ENCODE measurements around the gene PKD2L2. TPM values are rescaled to one million over a fixed set of nuclear protein-coding genes. Genes with fewer than 3 reads are reported as not detected.
"Not testable (repeated sequence)": the region's sequence is repeated elsewhere in the genome, so short reads cannot be mapped to it uniquely, and the experiment has no call there.

Gene PKD2L2
- total RNA-seq (2014; rRNA removed; shearing (Covaris generic)), result not detected in 2 replicates

DNA sequence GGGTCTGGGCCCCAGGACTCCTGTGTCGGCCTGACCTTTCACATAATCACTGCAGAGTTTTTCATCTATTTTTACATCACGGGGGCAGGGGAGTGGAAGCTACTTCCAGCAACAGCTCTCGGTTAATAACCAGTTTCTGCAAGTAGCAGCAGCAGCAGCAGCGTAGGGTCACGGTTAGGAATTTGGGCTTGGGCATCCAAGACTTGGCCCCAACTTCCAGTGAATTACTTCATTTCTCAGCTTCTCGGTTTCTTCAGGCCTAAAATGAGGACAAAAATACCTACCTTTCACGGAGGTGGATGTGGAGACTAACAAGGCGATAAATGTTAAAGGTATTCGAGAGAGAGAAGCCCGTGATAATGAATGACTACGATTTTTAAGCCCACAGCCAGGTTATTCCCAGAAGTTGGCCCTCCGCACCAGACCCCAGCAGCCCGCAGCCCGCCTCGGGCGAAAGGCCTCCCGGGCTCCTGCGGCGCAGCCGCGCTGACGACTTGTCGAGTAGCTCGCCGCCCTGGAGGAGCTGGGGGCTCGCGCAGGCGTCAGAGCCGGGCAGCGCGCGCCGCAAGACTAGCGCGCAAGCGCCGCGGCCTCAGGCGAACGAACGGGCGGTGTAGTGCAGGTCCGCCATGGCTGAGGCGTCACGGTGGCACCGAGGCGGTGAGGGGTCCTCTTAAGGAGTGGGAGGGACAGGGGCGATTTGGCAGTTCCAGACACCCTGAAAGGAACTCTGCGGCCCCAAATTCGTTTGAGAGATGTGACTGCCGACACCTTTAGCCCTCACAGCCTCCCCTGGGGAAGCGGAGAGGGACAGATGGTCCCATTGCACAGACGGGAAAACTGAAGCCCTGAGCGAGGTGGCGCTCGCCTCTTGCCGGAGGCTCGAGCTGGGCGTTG is at the start of gene PKD2L2:
Gene PKD2L2 (plus strand): TSS at position 595 of the 897 bp plus-strand sequence. CDS start 35 bp downstream, at position 630.
- DNase-seq (ENCODE audit: low read depth), result no peak

DNA sequence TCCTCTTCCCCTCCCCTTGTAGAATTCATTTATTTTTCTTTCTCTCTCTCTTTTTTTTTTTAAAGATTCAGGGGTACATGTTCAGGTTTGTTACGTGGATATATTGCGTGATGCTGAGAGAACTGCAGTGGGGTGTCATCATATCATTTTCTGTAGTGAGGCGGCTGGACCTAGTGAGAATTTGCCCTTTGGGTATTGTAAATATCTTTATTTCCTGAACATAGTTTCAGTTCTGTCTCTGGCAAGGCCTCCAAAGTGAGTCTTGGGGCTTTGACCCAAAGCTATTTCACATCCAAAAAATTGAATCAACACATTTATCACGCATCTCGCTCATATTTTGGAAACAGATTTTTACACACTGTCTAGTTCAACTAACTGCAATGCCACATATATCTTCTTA is 47.0 kb upstream of the PKD2L2 start:
- no peak for DNase-seq (ENCODE audit: low read depth)

DNA sequence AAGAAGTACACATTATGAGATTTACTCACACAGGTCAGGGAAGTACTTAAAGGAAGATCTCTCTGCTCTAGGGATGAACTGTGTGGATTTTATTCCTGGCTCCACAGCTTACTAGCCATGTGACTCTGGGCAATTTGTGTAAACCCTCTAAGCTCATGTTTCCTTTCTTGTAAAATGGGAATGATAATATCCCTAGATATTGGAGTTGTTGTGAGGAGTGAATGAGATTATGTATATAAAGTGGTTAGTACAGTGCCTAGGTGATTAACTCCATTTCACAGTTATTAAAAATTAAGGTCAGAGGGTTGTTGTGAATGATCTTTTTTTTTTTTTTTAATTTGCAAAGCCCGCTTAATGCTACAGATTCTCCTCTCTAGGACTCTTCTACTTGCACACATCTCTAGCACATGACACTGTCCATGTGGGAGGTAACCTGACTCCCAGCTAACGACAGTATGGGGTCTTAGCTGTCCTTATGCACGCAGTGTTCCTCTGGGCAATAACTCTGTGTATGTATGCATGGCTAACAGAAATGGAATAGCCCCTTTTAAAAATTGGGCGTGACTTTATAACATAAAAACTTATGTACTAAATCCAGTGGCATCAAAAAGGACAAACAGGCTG is 45.5 kb upstream of the PKD2L2 start:
- no peak for DNase-seq (ENCODE audit: low read depth)

DNA sequence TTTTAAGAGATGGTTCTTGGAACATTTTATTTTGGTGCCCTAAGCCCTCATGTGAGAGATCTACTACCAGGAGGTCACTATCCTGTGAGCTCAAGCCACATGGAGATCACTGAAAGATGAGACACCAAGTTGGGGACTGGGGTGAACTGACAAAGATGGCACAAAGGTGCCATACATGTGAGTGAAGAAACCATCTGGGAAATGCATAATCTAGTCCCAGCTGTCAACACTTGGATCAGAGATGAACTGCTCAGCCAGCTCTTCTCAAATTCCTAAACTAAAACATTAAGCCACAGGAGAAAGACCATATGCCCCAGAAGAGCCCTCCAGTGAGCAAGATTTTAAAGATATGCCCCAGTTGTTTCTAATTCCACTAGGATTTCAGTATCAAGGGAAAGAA is 43.8 kb upstream of the PKD2L2 start:
- no peak for DNase-seq (ENCODE audit: low read depth)

DNA sequence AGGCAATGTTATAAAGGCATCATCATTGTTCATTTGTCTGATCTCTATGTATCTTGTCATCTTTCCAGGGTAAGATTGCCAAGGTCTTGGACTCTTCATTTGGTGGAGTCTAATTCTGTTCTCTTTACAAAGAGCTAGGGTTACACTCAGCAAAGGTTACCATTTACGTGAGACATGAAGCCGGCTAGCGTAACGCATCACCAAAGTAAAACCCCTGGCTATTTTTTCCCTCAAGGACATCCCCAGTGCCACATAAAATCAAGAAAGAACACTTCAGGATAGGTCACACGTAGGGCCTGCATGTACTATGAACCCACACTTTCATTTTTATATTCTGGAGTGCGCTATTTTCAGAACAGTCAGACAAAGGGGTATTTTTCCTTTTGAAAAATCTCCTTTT is 41.6 kb upstream of the PKD2L2 start:
- DNase-seq (ENCODE audit: low read depth), result no peak

DNA sequence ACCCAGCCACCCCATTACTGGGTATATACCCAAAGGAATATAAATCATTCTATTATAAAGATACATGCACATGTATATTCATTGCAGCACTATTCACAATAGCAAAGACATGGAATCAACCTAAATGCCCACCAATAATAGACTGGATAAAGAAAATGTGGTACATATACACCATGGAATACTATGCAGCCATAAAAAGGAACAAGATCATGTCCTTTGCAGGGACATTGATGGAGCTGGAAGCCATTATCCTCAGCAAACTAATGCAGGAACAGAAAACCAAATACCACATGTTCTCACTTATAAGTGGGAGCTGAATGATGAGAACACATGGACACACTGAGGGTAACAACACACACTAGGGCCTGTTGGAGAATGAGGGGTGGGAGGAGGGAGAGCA is 36.1 kb upstream of the PKD2L2 start:
- DNase-seq (ENCODE audit: low read depth), result not testable (repeated sequence)

DNA sequence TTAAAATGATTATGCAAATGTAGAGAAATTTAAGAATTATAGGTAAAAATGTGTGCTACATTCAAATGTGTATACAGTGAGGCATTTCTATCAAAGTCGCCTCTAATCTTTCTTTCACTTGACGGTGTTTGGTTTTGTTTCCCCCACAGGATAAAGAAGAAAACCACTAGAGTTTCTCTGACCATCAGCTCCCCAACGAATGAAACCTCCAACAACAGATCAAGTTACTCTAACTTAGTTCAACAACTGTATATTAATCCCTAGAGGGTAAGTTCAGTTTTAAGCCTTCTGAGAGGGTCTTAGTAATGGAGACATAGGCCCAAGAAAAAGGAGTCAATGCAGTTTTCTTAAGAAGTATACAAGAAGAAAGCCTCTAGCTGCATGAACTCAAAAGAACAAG is 33.1 kb upstream of the PKD2L2 start:
- DNase-seq (ENCODE audit: low read depth), result no peak

DNA sequence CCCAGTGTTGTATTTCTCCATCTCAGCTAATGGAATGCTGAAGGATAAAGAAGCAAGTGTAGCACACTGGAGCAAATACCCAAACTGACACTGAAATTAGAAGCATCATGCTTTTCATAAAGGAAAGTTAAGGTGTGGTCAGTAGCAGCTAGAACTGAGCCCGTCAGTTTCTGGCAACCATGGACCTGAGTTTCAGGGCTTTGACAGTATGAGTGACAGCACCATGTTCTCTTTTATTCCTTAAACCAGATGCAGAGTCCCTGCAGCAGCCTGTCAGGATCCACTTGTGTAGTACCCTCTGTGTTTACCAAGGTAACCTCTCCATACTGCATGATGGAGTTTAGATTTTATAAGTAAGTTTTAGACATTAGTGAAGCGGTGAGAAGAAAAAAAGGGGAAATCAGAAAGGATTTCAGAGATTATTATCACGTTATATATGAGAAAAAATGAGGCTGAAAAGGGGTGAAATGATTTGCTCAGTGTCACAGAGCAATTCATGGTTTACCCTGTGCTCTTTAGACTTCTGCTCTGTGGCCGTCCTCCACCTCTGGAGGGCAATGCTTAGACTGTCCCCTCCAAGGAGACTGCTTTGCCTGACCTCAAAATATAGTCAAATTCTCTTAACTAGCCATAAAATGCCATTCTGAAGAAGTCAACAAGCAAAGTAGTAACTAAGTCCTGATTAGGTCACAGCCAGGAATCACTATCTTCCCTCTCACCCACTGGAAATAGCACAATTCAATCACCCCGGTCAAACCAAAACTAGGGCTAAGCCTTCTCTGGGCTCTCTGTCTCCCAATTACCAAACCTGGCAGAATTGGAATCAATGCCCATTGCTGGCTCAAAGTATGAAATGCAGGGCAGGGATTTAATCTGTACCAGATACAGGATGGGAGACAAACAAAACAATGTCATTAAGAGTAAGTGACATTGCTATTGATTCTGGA is 32.1 kb upstream of the PKD2L2 start:
- no peak for DNase-seq (ENCODE audit: low read depth)

DNA sequence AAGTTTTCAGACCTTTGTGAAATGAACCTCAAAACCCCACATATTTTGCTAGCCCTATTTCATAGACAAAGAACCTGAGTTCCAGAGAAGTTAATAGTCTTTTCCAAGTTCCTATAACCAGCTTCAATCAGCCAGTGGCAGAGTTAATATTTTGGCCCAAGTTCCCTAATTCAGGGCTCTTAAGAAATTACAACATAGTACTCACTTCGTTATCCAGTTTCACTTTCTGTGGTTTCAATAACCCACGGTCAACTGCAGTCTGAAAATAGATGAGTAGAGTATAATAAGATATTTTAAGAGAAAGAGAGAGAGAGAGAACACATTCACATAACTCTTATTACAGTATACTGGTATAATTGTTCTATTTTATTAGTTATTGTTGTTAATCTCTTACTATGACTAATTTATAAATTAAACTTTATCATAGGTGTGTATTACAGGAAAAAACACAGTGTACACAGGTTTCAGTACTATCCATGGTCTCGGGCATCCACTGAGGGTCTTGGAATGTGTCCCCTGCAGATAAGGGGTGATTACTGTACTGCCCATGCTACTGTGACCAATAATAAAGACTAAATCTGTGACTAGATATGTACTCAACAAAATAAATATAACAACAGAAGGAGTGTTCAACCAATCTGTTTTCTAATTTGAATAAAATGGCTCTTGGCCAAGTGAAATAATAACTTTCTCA is 30.9 kb upstream of the PKD2L2 start:
- DNase-seq (ENCODE audit: low read depth), result no peak

DNA sequence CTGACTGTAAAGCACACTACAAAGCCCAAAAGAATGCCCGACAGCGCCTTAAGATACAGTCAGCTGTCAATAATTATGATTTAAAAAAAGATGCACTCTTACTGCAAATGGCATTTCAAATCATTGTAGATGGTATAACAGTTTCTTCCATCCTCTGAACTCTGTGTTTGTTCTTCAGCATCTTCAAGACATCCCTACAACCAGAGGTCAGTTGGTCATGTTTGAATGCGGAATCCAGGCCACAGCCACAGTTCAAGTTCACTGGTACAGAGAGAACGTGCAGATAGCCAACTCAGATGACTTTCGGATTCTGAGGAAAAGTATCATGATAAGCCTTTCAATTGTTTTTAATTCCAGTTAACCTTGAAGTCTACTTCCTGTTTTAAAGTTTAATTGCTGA is 30.3 kb upstream of the PKD2L2 start:
- no peak for DNase-seq (ENCODE audit: low read depth)

DNA sequence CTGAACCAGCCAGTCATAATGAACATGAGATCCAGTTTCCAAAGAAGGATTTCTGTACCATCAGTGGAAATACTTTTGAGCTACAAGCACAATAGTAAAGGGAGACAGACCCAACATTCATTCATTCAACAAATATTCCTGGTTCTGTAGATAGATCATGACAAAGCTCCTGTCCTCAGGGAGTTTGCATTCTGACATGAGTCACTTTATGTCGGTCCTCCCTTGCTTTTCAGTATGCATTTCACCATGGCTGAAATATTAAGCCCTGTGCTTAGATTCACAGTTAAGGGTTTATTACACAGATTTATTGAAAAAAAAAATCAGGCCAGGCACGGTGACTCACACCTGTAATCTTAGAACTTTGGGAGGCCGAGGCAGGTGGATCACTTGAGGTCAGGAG is 27.0 kb upstream of the PKD2L2 start:
- DNase-seq (ENCODE audit: low read depth), result no peak

DNA sequence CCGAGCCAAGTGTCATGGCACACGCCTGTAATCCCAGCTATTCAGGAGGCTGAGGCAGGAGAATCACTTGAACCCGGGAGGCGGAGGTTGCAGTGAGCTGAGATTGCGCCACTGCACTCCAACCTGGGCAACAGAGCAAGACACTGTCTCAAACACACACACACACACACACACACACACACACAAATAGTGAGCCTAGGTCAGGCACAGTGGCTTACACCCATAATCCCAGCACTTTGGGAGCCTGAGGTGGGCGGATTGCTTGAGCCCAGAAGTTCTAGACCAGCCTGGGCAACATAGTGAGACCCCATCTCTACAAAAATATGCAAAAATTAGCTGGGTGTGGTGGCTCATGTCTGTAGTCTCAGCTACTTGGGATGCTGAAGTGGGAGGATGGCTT is 25.6 kb upstream of the PKD2L2 start:
- DNase-seq (ENCODE audit: low read depth), result not testable (repeated sequence)

DNA sequence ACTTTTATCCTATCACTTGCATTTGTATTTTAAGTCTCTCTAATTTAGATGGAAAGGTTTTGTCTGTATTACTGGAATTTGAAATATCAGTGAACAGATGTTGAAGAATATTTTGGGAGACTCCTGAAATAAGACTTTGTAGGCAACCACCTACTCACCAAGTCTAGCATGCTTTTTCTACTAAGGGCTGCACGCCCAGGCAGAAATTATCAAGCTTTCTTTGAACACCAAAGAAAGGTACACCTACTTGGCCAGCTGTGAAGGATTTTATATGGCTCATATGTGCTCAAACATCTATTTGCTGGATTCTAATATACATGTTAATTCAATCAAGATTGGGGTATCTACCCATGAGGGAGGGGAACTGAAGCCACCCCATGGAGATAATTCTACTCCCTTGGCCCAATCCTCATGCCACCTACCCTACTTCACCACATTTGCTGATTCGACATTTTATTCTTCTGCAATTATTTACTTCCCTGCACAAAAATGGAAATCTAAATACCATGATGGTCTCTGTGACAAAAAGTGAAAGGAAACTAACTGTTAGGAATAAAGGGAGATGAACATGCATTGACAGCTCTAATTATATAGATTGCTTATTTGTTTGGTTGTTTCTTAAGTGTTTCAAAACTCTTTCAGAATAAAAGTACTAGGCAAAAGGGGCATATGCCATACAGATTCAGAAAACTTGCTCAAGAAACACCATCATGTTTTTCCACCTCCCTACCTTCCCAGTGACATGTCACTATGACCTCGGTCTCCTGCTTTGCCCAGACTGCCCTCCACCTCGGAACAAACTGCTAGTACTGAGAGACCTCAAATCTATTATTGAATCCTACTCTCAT is 22.5 kb upstream of the PKD2L2 start:
- no peak for DNase-seq (ENCODE audit: low read depth)

DNA sequence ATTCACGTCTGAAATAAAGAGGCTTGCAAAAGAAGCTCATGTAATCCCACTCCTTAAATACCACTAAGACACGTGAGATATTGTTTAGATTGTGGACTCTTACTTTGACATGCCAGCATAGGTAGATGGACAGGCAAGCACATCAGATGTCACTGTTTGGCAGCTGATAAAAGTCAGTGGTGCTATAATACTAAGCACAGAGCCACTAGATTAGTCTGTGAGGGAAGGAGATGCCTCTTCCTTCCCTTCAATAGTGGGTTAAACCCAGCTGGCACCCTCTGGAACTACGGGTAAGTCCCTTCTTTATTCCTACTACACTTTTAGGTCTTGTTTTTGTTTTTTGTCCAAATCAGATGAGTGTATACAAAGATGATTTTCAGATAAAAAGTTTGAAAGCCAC is 21.6 kb upstream of the PKD2L2 start, which contains the start of gene MYOT:
Gene MYOT (plus strand): TSS at position 197 of the 400 bp plus-strand sequence. CDS start 2,792 bp downstream, outside the sequence.
- no peak for DNase-seq (ENCODE audit: low read depth)

DNA sequence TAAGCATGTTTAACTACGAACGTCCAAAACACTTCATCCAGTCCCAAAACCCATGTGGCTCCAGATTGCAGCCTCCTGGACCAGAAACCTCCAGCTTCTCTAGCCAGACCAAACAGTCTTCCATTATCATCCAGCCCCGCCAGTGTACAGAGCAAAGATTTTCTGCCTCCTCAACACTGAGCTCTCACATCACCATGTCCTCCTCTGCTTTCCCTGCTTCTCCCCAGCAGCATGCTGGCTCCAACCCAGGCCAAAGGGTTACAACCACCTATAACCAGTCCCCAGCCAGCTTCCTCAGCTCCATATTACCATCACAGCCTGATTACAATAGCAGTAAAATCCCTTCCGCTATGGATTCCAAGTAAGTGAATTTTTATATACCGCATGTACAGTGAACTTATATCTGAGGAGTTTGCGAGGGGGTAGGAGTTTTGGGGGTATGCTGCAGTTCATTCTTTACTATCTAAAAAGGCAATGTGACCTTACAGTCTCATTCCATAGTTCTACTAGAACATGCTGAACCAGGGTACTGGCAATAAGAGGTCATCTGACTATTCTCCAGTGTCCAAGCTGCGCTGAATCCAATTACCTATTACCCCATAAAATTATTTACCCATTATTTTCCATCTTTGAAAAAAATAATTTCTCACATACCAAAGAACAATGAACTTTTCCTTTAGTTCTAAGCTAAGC is 18.5 kb upstream of the PKD2L2 start:
- no peak for DNase-seq (ENCODE audit: low read depth)

DNA sequence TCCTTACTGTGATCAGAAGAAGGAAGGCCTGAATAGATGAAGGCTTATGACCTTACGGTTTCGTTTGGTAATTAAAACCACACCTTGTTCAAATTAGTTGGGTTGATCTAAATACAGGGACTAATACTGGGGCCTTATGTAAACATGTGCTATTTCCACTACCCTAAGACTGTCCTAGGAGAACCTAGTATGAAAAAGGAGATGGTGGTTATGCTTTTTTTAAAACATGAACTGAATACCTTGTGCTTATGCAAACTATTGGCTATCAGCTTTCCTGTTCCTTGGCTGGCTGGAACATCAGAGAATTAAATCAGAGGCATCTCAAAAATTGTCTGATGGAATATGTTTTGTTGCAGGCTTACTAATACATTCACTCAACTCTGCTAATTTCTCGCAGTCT is 17.7 kb upstream of the PKD2L2 start:
- DNase-seq (ENCODE audit: low read depth), result no peak

DNA sequence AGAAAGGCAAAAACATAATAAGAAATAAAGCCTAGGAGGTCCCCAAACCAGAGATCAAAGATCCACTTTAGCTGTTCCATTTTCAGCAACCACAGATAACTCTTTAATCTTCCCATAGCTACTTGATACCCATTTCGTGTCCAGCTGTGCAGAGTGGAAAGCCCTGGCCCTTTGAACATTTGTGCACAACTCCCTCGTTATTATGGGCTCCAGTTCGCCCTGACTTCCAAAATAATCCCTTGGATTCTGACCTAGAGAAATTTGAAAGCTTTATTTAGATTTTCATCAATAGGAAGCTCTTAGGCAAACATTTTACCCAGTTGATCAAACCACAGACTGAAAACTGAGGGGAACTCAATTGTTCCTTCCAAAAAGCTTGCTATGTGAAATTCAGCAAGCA is 16.8 kb upstream of the PKD2L2 start:
- DNase-seq (ENCODE audit: low read depth), result no peak

DNA sequence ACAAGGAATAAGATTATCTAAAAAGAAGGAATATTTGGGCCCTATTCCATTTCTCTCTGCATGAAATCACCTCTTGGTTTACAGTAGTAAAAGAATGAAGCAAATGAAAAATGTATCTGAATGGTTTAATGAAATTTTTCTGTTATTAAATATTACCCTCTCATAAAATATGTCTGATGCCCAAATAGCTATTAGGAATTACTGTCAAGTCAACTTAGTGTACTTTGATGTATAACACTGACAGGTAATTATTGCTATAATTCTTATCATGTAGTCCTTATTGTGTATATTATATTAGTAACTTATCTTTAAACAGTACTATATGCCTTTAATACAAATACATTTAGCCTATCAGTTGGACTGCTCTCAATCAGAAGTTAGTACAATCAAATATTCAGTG is 13.2 kb upstream of the PKD2L2 start:
- DNase-seq (ENCODE audit: low read depth), result no peak

DNA sequence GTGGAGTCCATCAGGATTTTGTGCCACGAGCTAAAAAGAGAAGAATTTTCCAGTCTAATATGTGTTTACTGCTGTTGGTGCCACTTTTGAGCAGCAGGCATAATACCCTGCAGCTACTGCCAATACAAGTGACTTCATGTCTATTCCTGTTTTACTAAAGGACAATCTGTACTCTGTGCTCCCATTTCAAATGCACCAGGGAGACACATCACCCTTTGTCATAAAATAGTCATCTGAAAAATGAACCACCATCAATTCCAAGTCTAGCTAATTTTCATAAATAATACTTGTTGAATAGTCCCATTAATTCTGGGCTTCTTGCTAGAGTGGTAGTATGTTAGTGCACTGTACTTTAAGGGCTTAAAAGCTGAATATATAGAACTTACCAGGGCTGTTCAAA is 8.9 kb upstream of the PKD2L2 start:
- DNase-seq (ENCODE audit: low read depth), result no peak

DNA sequence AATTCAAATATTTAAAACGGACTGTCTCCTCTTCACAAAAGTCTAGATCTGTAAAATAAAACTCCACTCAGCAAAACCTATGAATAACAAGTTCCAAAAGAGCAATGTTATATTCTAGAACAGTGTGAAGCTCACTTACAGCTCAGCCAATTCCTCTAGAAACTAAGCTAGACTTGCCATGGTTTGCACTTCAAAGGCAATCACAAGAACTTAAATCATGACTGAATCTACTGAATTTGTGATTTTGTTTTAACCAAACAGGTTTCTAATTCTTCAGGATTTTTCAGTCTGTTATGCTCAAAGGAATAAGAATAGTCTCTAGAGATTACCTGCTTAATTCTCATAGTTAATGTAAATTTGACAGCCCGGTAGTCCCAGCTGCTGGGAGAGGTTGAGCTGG is 1.4 kb upstream of the PKD2L2 start:
- DNase-seq (ENCODE audit: low read depth), result no peak
